A673 (cell line): ENCODE data around the gene TTC5.

Experiments used
- CTCF ChIP-seq: fragments of 300-800, 200-600 bp; sonication (generic); conservative IDR thresholded peaks from 2 replicates; pipeline ENCODE4 v1.5.1; 2017; ENCODE audit warnings: low read depth, mild to moderate bottlenecking, antibody characterized with exemption, low read length, moderate library complexity, mixed read lengths
- EZH2 ChIP-seq: fragments of 200-600 bp; sonication (generic); IDR thresholded peaks from 2 replicates; pipeline ENCODE4 v1.6.1; 2017; ENCODE audit warnings: borderline replicate concordance, low read depth, mild to moderate bottlenecking, mixed read lengths, antibody characterized with exemption, low read length; ENCODE audit not compliant: poor library complexity, severe bottlenecking

GRCh38 chr14:20331053-20331613, 25.4 kb upstream of the TTC5 start:
- TF ChIP-seq CTCF = no peak
- TF ChIP-seq EZH2 = no peak
